Measurements from ENCODE around the gene JPH3.

The JPH3 gene

DNA sequence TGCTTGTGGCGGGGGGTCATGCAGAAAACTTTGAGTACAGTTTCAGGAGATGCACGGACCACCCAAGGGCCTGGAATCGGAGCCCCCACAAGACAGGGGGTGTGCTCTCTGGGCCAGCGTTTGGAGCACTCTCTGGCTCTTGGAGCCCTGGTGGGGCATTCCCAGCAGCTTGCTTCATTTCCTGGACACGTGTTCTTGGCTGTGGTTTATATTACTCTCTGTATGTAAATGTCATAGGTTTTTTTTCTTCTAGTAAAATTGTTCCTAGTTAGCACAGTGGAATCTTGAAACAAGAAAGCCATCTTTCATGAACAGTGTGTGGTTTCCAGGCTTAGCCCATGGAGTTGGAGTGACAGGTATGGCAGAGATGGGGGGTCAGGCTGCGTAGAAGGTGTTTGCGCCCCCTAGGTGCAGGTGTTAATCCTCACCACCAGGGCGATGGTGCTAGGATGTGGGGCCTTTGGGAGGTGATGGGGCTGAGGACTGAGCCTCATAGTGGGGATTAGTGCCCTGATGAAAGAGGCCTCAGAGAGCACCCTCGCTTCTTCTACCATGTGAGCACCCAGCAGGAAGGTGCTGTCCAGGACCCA lies 79.8 kb downstream of the JPH3 start:
- no peak for DNase-seq (ENCODE audit: low read depth)

GRCh38 chr16:87682852-87683399 lies 80.6 kb downstream of the JPH3 start:
- no peak for DNase-seq (ENCODE audit: low read depth)

GRCh38 chr16:87684106-87684677 lies 81.9 kb downstream of the JPH3 start:
- DNase-seq (ENCODE audit: low read depth): no peak

- DNase-seq (ENCODE audit: low read depth): no peak
These were observed 82.5 kb downstream of the JPH3 start for GRCh38 chr16:87684711-87685404.

DNA sequence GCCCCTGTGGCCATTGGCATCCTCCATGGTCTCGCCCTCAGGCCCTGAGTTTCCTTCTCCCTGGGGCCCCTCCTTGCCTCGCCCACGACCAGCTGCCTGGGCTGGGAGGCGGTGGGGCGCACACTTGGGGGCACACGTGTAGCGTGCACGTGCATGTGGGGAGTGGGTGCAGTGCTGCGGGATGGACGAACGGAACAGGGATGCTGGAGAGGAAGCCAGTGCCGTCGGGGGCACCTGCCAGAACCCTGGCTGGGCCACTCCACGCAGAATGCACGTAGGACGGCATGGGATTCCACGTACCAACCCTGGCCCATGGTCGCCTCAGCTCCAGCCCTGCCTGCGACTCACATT lies 83.1 kb downstream of the JPH3 start:
- no peak for DNase-seq (ENCODE audit: low read depth)

- DNase-seq (ENCODE audit: low read depth): no peak
These were observed 83.5 kb downstream of the JPH3 start for GRCh38 chr16:87685766-87686165.

GRCh38 chr16:87686697-87687096 lies 84.4 kb downstream of the JPH3 start:
- DNase-seq (ENCODE audit: low read depth): no peak

GRCh38 chr16:87687126-87687910 lies 85.0 kb downstream of the JPH3 start:
- no peak for DNase-seq (ENCODE audit: low read depth)

DNA sequence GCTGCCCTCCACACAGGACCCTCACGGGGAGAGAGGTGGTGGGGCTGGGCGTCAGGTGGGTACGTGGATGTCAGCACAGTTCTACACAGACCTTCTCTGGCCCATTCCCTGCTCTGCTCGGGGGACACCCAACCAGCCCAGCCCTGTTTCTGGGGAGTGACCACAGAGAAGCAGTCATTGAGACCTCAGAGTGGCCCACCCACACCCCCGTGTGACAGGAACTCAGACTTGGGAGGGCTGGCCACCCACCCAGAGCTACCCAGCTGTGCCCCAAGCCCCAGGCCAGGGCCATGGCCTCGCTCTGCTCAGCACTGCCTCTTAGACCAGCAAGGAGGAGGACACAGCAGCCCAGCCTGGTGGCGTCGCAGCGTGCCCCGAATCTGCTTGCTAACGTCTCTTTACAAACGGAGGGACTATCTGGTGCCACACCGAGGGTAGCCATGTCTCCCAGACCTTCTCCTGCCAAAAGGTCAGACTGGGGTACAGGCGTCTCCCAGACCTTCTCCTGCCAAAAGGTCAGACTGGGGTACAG lies 85.8 kb downstream of the JPH3 start:
- no peak for DNase-seq (ENCODE audit: low read depth)

GRCh38 chr16:87688876-87689815 lies 86.8 kb downstream of the JPH3 start:
- DNase-seq (ENCODE audit: low read depth): no peak

DNA sequence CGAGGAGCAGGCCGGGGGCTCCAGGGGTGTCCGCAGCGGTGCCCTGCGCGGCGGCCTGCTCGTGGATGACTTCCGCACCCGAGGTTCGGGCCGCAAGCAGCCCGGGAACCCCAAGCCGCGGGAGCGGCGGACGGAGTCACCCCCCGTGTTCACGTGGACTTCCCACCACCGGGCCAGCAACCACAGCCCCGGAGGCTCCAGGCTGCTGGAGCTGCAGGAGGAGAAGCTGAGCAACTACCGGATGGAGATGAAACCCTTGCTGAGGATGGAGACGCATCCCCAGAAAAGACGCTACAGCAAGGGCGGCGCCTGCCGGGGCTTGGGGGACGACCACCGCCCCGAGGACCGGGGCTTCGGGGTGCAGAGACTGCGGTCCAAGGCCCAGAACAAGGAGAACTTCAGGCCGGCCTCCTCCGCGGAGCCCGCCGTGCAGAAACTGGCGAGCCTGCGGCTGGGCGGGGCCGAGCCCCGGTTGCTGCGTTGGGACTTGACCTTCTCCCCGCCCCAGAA lies 87.7 kb downstream of the JPH3 start:
- DNase-seq (ENCODE audit: low read depth): no peak

DNA sequence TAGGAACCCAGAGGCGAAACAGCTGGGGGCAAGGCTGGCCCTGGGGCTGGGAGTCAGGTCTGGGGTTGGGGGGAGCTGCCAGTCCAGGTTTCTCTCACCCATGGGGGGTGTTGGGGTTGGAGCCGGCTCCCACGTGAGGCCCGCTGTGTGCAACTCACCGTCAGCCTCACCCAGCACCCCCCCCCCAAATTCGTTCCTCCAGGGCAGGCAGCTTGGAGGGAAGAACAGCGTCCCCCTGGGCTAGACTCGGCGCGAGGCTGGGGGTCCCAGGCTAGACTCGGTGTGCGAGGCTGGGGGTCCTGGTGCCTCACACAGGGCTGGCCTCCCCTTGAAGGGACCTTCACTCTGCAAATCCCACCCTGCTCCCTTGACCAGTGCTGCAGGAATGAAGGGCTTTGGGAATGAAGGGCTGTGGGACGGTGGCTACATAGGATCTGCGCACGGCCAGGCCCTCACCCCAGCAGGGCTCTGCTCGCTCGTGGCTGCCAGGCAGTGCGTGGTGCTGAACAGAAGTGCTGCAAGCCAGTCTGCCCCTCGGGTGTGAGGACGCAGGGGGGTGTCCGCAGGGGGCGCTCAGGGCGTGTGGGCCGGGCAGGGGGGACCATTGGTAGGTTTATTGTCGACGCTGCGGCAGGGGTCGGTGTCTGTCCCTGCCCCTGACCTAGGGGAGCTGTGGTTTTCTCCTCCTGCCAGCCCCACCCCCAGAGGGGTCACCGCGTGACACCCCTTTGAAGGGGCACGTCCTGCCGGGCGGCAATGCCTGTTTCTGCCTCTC lies 88.8 kb downstream of the JPH3 start:
- no peak for DNase-seq (ENCODE audit: low read depth)

GRCh38 chr16:87691686-87692079 lies 89.4 kb downstream of the JPH3 start:
- DNase-seq (ENCODE audit: low read depth): no peak

GRCh38 chr16:87692176-87692575 lies 89.9 kb downstream of the JPH3 start:
- no peak for DNase-seq (ENCODE audit: low read depth)

DNA sequence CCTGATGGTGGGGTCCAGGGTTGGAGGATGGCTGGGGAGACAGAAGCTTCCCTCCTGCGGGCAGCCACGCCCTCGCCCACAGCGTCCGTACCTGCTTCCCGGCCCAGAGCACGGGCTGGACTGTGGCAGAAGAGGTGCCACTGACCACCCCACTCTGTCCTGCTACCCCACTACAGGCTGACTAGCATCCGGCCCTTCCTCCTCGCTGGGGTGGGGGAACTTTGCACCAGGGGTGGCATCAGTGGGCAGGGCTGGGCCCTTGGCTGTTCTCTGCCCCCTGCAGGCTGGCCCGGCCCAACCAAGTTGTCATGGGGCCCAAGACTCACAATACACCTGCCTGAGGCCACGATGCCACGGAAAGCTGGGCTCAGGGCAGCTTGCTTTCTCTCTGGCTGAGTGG lies 90.4 kb downstream of the JPH3 start:
- DNase-seq (ENCODE audit: low read depth): no peak

DNA sequence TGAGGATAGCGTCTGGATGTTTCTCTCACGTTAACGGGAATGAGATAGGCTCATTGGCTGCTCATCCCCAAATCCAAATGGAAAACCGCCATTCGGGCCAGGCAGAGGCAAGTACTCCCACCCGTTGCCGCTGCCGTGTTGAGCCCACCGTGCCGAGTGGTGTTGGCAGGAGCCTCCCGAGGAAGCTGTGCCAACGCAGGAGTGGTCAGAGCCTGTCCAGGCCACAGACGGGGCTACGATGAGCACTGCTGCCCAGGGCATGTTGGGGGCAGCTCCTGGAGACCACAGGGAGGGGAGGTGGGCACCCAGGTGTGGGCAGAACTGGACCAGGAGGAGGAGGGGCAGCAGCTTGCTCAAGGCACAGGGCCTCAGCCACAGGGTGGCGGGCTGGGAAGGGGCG lies 91.5 kb downstream of the JPH3 start:
- no peak for DNase-seq (ENCODE audit: low read depth)

GRCh38 chr16:87694441-87695125 lies 92.3 kb downstream of the JPH3 start:
- DNase-seq (ENCODE audit: low read depth): no peak

GRCh38 chr16:87695534-87695933 lies 93.2 kb downstream of the JPH3 start:
- DNase-seq (ENCODE audit: low read depth): no peak

DNA sequence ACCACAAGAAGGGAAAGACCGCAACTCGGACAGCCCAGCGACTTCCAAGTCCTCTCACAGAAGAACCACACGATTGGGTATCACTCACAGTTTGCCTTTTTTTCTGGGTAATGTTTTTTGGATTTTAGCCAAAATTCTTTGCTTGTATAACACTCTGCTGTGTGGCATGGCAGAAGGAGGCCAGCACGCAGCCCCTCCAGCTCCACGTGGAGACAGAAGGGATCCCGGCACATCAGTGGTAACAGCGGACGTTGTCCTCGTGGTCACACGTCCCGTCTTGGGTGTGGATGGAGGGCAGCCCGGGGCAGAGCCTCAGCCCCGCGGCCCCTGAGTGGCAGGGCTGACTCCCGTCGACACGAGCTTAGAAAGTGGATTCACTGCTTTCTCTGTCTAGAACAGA lies 94.4 kb downstream of the JPH3 start:
- no peak for DNase-seq (ENCODE audit: low read depth)

DNA sequence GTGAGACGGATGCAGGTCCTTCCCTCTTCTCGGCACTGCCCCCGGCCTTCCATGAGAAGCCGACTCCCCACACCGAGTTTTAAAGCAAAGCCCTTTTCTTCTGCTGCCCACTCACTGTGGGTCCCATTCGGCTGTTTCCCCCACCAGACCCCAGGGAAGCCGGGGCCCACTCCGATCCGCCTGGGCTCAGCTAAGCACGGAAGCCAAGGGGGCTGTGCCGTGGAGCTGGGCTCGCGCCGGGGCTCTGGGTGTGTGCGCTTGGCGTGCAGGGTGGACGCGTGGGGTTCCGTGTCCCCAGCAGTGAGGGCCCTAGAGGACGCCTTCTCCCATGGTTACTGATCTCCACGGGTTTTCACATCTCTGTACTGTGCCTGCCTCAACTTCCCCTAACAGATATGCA lies 94.9 kb downstream of the JPH3 start:
- DNase-seq (ENCODE audit: low read depth): no peak

Data from activated T-helper 9 cell treated with anti-CD3 and anti-CD28 coated beads, Interleukin-2, amount 50 U/mL, for 16 hours (primary cell).